ENCODE measurements around the gene FBXO4. TPM values are rescaled to one million over a fixed set of nuclear protein-coding genes. Genes with fewer than 3 reads are reported as not detected.

Gene FBXO4
- polyA plus RNA-seq, 2 donors: 6.4 to 7.6 TPM

GRCh38 chr5:41951224-41951623 is 26.1 kb downstream of the FBXO4 start:
- Histone ChIP-seq H3K4me3 (ENCODE audit: low read depth in 1 of 2, low read length in 2 of 2) (no peak overlapping the region), H3K27me3 (ENCODE audit: control insufficient read depth in 1 of 2, insufficient read depth in 2 of 2, low read length in 2 of 2) (no peaks in the 10 kb centered on the region), H3K9me3 (ENCODE audit: control insufficient read depth in 2 of 2, insufficient read depth in 1 of 2, low read depth in 1 of 2, low read length in 1 of 2) (no peaks in the 10 kb centered on the region), H3K27ac (ENCODE audit: low read depth in 2 of 2, low read length in 1 of 2) (no peak overlapping the region), H3K36me3 (ENCODE audit: control insufficient read depth in 2 of 2, insufficient read depth in 2 of 2, low read length in 1 of 2) (no peaks in the 10 kb centered on the region), H3K4me1 (ENCODE audit: control insufficient read depth in 2 of 2, insufficient read depth in 2 of 2, low read length in 1 of 2) (no peaks in the 10 kb centered on the region)
- 77 to 85% methylated on average over 3 of the region's 3 CpGs for WGBS, 2 donors

GRCh38 chr5:41954286-41954685 is 29.2 kb downstream of the FBXO4 start:
- no peaks in the 10 kb centered on the region for H3K9me3 ChIP-seq (ENCODE audit: control insufficient read depth in 2 of 2, insufficient read depth in 1 of 2, low read depth in 1 of 2, low read length in 1 of 2)
- no peak overlapping the region for H3K4me3 ChIP-seq (ENCODE audit: low read depth in 1 of 2, low read length in 2 of 2)
- 80 to 84% methylated on average over 1 of the region's 1 CpG for WGBS, 2 donors
- H3K4me1 ChIP-seq (ENCODE audit: control insufficient read depth in 2 of 2, insufficient read depth in 2 of 2, low read length in 1 of 2): no peaks in the 10 kb centered on the region
- H3K27ac ChIP-seq (ENCODE audit: low read depth in 2 of 2, low read length in 1 of 2): no peak overlapping the region
- H3K27me3 ChIP-seq (ENCODE audit: control insufficient read depth in 1 of 2, insufficient read depth in 2 of 2, low read length in 2 of 2): no peaks in the 10 kb centered on the region
- H3K36me3 ChIP-seq (ENCODE audit: control insufficient read depth in 2 of 2, insufficient read depth in 2 of 2, low read length in 1 of 2): no peaks in the 10 kb centered on the region

GRCh38 chr5:41955432-41956024 is 30.4 kb downstream of the FBXO4 start:
- Histone ChIP-seq H3K36me3 (ENCODE audit: control insufficient read depth in 2 of 2, insufficient read depth in 2 of 2, low read length in 1 of 2) (no peaks in the 10 kb centered on the region), H3K9me3 (ENCODE audit: control insufficient read depth in 2 of 2, insufficient read depth in 1 of 2, low read depth in 1 of 2, low read length in 1 of 2) (no peaks in the 10 kb centered on the region), H3K27ac (ENCODE audit: low read depth in 2 of 2, low read length in 1 of 2) (no peak overlapping the region), H3K4me1 (ENCODE audit: control insufficient read depth in 2 of 2, insufficient read depth in 2 of 2, low read length in 1 of 2) (no peaks in the 10 kb centered on the region), H3K27me3 (ENCODE audit: control insufficient read depth in 1 of 2, insufficient read depth in 2 of 2, low read length in 2 of 2) (no peaks in the 10 kb centered on the region), H3K4me3 (ENCODE audit: low read depth in 1 of 2, low read length in 2 of 2) (no peak overlapping the region)
- WGBS, 2 donors: 68 to 76% methylated on average over 7 of the region's 7 CpGs

GRCh38 chr5:41956943-41957342 is 31.9 kb downstream of the FBXO4 start:
- no peak overlapping the region for H3K27ac ChIP-seq (ENCODE audit: low read depth in 2 of 2, low read length in 1 of 2)
- H3K4me1 ChIP-seq (ENCODE audit: control insufficient read depth in 2 of 2, insufficient read depth in 2 of 2, low read length in 1 of 2): no peaks in the 10 kb centered on the region
- no peak overlapping the region for H3K4me3 ChIP-seq (ENCODE audit: low read depth in 1 of 2, low read length in 2 of 2)
- 91 to 98% methylated on average over 1 of the region's 1 CpG for WGBS, 2 donors
- no peaks in the 10 kb centered on the region for H3K9me3 ChIP-seq (ENCODE audit: control insufficient read depth in 2 of 2, insufficient read depth in 1 of 2, low read depth in 1 of 2, low read length in 1 of 2)
- no peaks in the 10 kb centered on the region for H3K36me3 ChIP-seq (ENCODE audit: control insufficient read depth in 2 of 2, insufficient read depth in 2 of 2, low read length in 1 of 2)
- H3K27me3 ChIP-seq (ENCODE audit: control insufficient read depth in 1 of 2, insufficient read depth in 2 of 2, low read length in 2 of 2): no peaks in the 10 kb centered on the region

GRCh38 chr5:41960481-41960880 is 35.4 kb downstream of the FBXO4 start:
- Histone ChIP-seq H3K36me3 (ENCODE audit: control insufficient read depth in 2 of 2, insufficient read depth in 2 of 2, low read length in 1 of 2) (no peaks in the 10 kb centered on the region), H3K9me3 (ENCODE audit: control insufficient read depth in 2 of 2, insufficient read depth in 1 of 2, low read depth in 1 of 2, low read length in 1 of 2) (no peaks in the 10 kb centered on the region), H3K4me1 (ENCODE audit: control insufficient read depth in 2 of 2, insufficient read depth in 2 of 2, low read length in 1 of 2) (no peaks in the 10 kb centered on the region), H3K27ac (ENCODE audit: low read depth in 2 of 2, low read length in 1 of 2) (no peak overlapping the region), H3K4me3 (ENCODE audit: low read depth in 1 of 2, low read length in 2 of 2) (no peak overlapping the region), H3K27me3 (ENCODE audit: control insufficient read depth in 1 of 2, insufficient read depth in 2 of 2, low read length in 2 of 2) (no peaks in the 10 kb centered on the region)

- Histone ChIP-seq H3K36me3 (ENCODE audit: control insufficient read depth in 2 of 2, insufficient read depth in 2 of 2, low read length in 1 of 2) (no peaks in the 10 kb centered on the region), H3K9me3 (ENCODE audit: control insufficient read depth in 2 of 2, insufficient read depth in 1 of 2, low read depth in 1 of 2, low read length in 1 of 2) (no peaks in the 10 kb centered on the region), H3K27ac (ENCODE audit: low read depth in 2 of 2, low read length in 1 of 2) (no peak overlapping the region), H3K4me3 (ENCODE audit: low read depth in 1 of 2, low read length in 2 of 2) (no peak overlapping the region), H3K27me3 (ENCODE audit: control insufficient read depth in 1 of 2, insufficient read depth in 2 of 2, low read length in 2 of 2) (no peaks in the 10 kb centered on the region), H3K4me1 (ENCODE audit: control insufficient read depth in 2 of 2, insufficient read depth in 2 of 2, low read length in 1 of 2) (no peaks in the 10 kb centered on the region)
- 84 to 89% methylated on average over 1 of the region's 1 CpG for WGBS, 2 donors
Measured at GRCh38 chr5:41961736-41962135, 36.7 kb downstream of the FBXO4 start.

GRCh38 chr5:41962491-41962890 is 37.4 kb downstream of the FBXO4 start:
- 84 to 88% methylated on average over 3 of the region's 3 CpGs for WGBS, 2 donors
- H3K4me1 ChIP-seq (ENCODE audit: control insufficient read depth in 2 of 2, insufficient read depth in 2 of 2, low read length in 1 of 2): no peaks in the 10 kb centered on the region
- no peak overlapping the region for H3K4me3 ChIP-seq (ENCODE audit: low read depth in 1 of 2, low read length in 2 of 2)
- H3K9me3 ChIP-seq (ENCODE audit: control insufficient read depth in 2 of 2, insufficient read depth in 1 of 2, low read depth in 1 of 2, low read length in 1 of 2): no peaks in the 10 kb centered on the region
- no peaks in the 10 kb centered on the region for H3K36me3 ChIP-seq (ENCODE audit: control insufficient read depth in 2 of 2, insufficient read depth in 2 of 2, low read length in 1 of 2)
- no peaks in the 10 kb centered on the region for H3K27me3 ChIP-seq (ENCODE audit: control insufficient read depth in 1 of 2, insufficient read depth in 2 of 2, low read length in 2 of 2)
- H3K27ac ChIP-seq (ENCODE audit: low read depth in 2 of 2, low read length in 1 of 2): no peak overlapping the region

- Histone ChIP-seq H3K9me3 (ENCODE audit: control insufficient read depth in 2 of 2, insufficient read depth in 1 of 2, low read depth in 1 of 2, low read length in 1 of 2) (no peaks in the 10 kb centered on the region), H3K4me3 (ENCODE audit: low read depth in 1 of 2, low read length in 2 of 2) (no peak overlapping the region), H3K27me3 (ENCODE audit: control insufficient read depth in 1 of 2, insufficient read depth in 2 of 2, low read length in 2 of 2) (no peaks in the 10 kb centered on the region), H3K4me1 (ENCODE audit: control insufficient read depth in 2 of 2, insufficient read depth in 2 of 2, low read length in 1 of 2) (no peaks in the 10 kb centered on the region), H3K36me3 (ENCODE audit: control insufficient read depth in 2 of 2, insufficient read depth in 2 of 2, low read length in 1 of 2) (no peaks in the 10 kb centered on the region), H3K27ac (ENCODE audit: low read depth in 2 of 2, low read length in 1 of 2) (no peak overlapping the region)
- WGBS, 2 donors: 80 to 81% methylated on average over 6 of the region's 6 CpGs
Measured at GRCh38 chr5:41966401-41967105, 41.5 kb downstream of the FBXO4 start.

GRCh38 chr5:41967401-41967800 is 42.3 kb downstream of the FBXO4 start:
- Histone ChIP-seq H3K9me3 (ENCODE audit: control insufficient read depth in 2 of 2, insufficient read depth in 1 of 2, low read depth in 1 of 2, low read length in 1 of 2) (no peaks in the 10 kb centered on the region), H3K4me3 (ENCODE audit: low read depth in 1 of 2, low read length in 2 of 2) (no peak overlapping the region), H3K36me3 (ENCODE audit: control insufficient read depth in 2 of 2, insufficient read depth in 2 of 2, low read length in 1 of 2) (no peaks in the 10 kb centered on the region), H3K27me3 (ENCODE audit: control insufficient read depth in 1 of 2, insufficient read depth in 2 of 2, low read length in 2 of 2) (no peaks in the 10 kb centered on the region), H3K27ac (ENCODE audit: low read depth in 2 of 2, low read length in 1 of 2) (no peak overlapping the region), H3K4me1 (ENCODE audit: control insufficient read depth in 2 of 2, insufficient read depth in 2 of 2, low read length in 1 of 2) (no peaks in the 10 kb centered on the region)
- 84 to 93% methylated on average over 3 of the region's 3 CpGs for WGBS, 2 donors

GRCh38 chr5:41968153-41968723 is 43.2 kb downstream of the FBXO4 start:
- no peaks in the 10 kb centered on the region for H3K9me3 ChIP-seq (ENCODE audit: control insufficient read depth in 2 of 2, insufficient read depth in 1 of 2, low read depth in 1 of 2, low read length in 1 of 2)
- no peak overlapping the region for H3K27ac ChIP-seq (ENCODE audit: low read depth in 2 of 2, low read length in 1 of 2)
- 91 to 93% methylated on average over 22 of the region's 22 CpGs for WGBS, 2 donors
- H3K27me3 ChIP-seq (ENCODE audit: control insufficient read depth in 1 of 2, insufficient read depth in 2 of 2, low read length in 2 of 2): no peaks in the 10 kb centered on the region
- no peaks in the 10 kb centered on the region for H3K36me3 ChIP-seq (ENCODE audit: control insufficient read depth in 2 of 2, insufficient read depth in 2 of 2, low read length in 1 of 2)
- H3K4me3 ChIP-seq (ENCODE audit: low read depth in 1 of 2, low read length in 2 of 2): no peak overlapping the region
- no peaks in the 10 kb centered on the region for H3K4me1 ChIP-seq (ENCODE audit: control insufficient read depth in 2 of 2, insufficient read depth in 2 of 2, low read length in 1 of 2)
